Measurements from ENCODE around the gene ZNF664. TPM values are rescaled to one million over a fixed set of nuclear protein-coding genes. Genes with fewer than 3 reads are reported as not detected.
A peak's percentile ranks its signal among the peaks of the same experiment; 100 is the strongest.

The ZNF664 gene
- total and polyA plus RNA-seq, 9 of the 15 experiments (the other 6 are each of a cell fraction or from before 2014, with no cell fraction given), result 3.3 to 101 (median 63.6) TPM

DNA sequence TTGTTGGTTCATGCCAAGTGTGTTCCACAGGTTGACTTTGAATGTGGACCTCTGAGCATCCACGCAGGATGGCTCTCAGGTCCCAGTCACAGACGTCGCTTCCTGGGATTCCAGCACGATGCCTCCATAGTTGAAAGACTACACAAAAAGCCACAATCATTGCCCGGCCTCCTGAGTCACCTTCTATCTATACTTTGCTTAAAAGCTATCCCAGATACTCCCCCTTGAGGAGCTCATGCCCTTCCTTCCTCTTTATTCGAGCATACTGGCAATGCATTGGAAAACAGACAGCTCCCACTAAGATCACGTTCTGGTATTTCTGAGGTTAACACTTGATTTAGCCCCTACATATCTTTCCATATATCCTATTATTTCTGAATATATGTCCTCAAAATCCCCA, 40.1 kb downstream of the ZNF664 start:
- Histone ChIP-seq H3K9me3 (replicated peaks; ENCODE audit: control insufficient read depth, insufficient read depth, low read depth, low read length) (no peaks in the 10 kb centered on the region), H4K20me1 (replicated peaks; ENCODE audit: control insufficient read depth, insufficient read depth, low read length) (no peaks in the 10 kb centered on the region), H3K4me3 (no peak overlapping the region), H3K4me2 (ENCODE audit: insufficient read depth, low read length) (no peak overlapping the region), H2AFZ (ENCODE audit: low read depth, low read length) (no peak overlapping the region), H3K4me1 (replicated peaks in 1 of 2; ENCODE audit: control insufficient read depth in 2 of 2, insufficient read depth in 2 of 2, low read length in 2 of 2) (peaks cover 0 to 8% of the 10 kb centered on the region in 2 experiments; a peak in 2 of 5 replicates), H3K79me2 (ENCODE audit: control insufficient read depth, insufficient read depth, low read length) (no peaks in the 10 kb centered on the region), H3K9ac (ENCODE audit: insufficient read depth in 1 of 2, low read depth in 2 of 2, low read length in 2 of 2) (no peak overlapping the region), H3K36me3 (ENCODE audit: control insufficient read depth, insufficient read depth, low read length) (peaks cover 28% of the 10 kb centered on the region), H3K27me3 (ENCODE audit: control insufficient read depth in 2 of 2, insufficient read depth in 2 of 2, low read length in 2 of 2) (no peaks in the 10 kb centered on the region), H3K9me1 (ENCODE audit: control insufficient read depth, insufficient read depth, low read length) (no peaks in the 10 kb centered on the region), H3K27ac (ENCODE audit: extremely low read depth, low read depth, low read length) (no peak overlapping the region)
- DNase-seq (ENCODE audit: extremely low read depth in 1 of 4, low spot score in 3 of 4), result no peak
- 71% methylated on average over 7 of the region's 7 CpGs for WGBS (ENCODE audit: insufficient coverage, low coverage, missing lambda C conversion rate)
- ChIA-PET POLR2A (interaction anchor here (1.1 kb wide), 1 partner anchor 21 kb away, joined by 3 read pairs; no protein-coding TSS in a partner anchor), CTCF (ENCODE audit: low intra/inter-chr PET ratio) (no interaction called here)
- in situ Hi-C loops (cut with MboI), result no loop called here
- ATAC-seq, result no peak
- no peak for FAIRE-seq
- intact Hi-C loops (cut with micrococcal nuclease), result no loop called here
- no TSS peak for BruUV-seq (replicated peaks)
- TF ChIP-seq CEBPG (CRISPR knock-in tag; IDR thresholded peaks at IDR 0.05) (peak; percentile 32; the same call in 1 of the 2 replicates), CEBPG (tag; conservative IDR thresholded peaks at IDR 0.05 in 1 of 2, IDR thresholded peaks at IDR 0.05 in 1 of 2) (0 out of 4 replicates have a peak, but pooled peaks of 1 of the 2 experiments have one; percentile 2), JUN (IDR thresholded peaks at IDR 0.05; ENCODE audit: borderline replicate concordance, low read depth, low read length) (no peak), JUN (CRISPR knock-in tag; IDR thresholded peaks at IDR 0.05; ENCODE audit: borderline replicate concordance) (no peak), ZNF518B (CRISPR knock-in tag; IDR thresholded peaks at IDR 0.05) (no peak), ARID4B (CRISPR knock-in tag; IDR thresholded peaks at IDR 0.05) (no peak), ETV5 (CRISPR knock-in tag; IDR thresholded peaks at IDR 0.05; ENCODE audit: low read depth) (no peak), DLX4 (CRISPR knock-in tag; IDR thresholded peaks at IDR 0.05) (no peak), RNF2 (IDR thresholded peaks at IDR 0.05) (no peak)
- TF ChIP-seq, protein P1, sequence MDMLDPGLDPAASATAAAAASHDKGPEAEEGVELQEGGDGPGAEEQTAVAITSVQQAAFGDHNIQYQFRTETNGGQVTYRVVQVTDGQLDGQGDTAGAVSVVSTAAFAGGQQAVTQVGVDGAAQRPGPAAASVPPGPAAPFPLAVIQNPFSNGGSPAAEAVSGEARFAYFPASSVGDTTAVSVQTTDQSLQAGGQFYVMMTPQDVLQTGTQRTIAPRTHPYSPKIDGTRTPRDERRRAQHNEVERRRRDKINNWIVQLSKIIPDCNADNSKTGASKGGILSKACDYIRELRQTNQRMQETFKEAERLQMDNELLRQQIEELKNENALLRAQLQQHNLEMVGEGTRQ (CRISPR knock-in tag; IDR thresholded peaks at IDR 0.05), result no peak
- TF ChIP-seq, protein P2, sequence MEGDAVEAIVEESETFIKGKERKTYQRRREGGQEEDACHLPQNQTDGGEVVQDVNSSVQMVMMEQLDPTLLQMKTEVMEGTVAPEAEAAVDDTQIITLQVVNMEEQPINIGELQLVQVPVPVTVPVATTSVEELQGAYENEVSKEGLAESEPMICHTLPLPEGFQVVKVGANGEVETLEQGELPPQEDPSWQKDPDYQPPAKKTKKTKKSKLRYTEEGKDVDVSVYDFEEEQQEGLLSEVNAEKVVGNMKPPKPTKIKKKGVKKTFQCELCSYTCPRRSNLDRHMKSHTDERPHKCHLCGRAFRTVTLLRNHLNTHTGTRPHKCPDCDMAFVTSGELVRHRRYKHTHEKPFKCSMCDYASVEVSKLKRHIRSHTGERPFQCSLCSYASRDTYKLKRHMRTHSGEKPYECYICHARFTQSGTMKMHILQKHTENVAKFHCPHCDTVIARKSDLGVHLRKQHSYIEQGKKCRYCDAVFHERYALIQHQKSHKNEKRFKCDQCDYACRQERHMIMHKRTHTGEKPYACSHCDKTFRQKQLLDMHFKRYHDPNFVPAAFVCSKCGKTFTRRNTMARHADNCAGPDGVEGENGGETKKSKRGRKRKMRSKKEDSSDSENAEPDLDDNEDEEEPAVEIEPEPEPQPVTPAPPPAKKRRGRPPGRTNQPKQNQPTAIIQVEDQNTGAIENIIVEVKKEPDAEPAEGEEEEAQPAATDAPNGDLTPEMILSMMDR (IDR thresholded peaks at IDR 0.05 in 2 of 3, conservative IDR thresholded peaks at IDR 0.05 in 1 of 3; ENCODE audit: insufficient read depth in 2 of 3, low read depth in 1 of 3, low read length in 3 of 3), result peak in 1 of 3 experiments; percentile 19; a peak in 2 of 6 replicates
